HCT116 (cell line): Measurements from ENCODE around the gene TMEM60. TPM values are rescaled to one million over a fixed set of nuclear protein-coding genes. Genes with fewer than 3 reads are reported as not detected.

Source experiments
- ATAC-seq: fragments of 200-7000 bp; cut with Tn5 transposase; 2 replicates; pipeline ENCODE4 v1.9.1; 2020; ENCODE audit warnings: mild to moderate bottlenecking, moderate library complexity
- BruUV-seq: library from RNA; stranded (reverse); fragments of 400-500 nt; replicated peaks from 2 replicates; lab custom pipeline; 2021; lab: Mats Ljungman, UMichigan
- CTCF ChIA-PET: fragments of 300-600 bp; sonication (Branson Sonifier 250); formaldehyde crosslinking; loops from one replicate; lab custom pipeline; 2021; ENCODE audit warnings: antibody characterized with exemption; lab: Charles Lee
- POLR2A ChIA-PET: fragments of 300-600, 350-600 bp; sonication (Branson Sonifier 250); formaldehyde crosslinking; loops from one replicate; lab custom pipeline; 2021; ENCODE audit warnings: antibody characterized with exemption; lab: Charles Lee
- RAD21 ChIA-PET, 2 experiments: fragments of 300-600 bp; sonication (Branson Sonifier 250); formaldehyde crosslinking; loops; one replicate each; lab custom pipeline; 2023; ENCODE audit warnings: low total read pairs in 2 of 2; ENCODE audit not compliant: uncharacterized antibody in 2 of 2, unreplicated experiment in 2 of 2, low non-redundant PET in 1 of 2; lab: Charles Lee
- DNase-seq: peaks from one replicate; pipeline ENCODE4 v3.0.0-alpha.2; 2010; ENCODE audit warnings: low read depth, low spot score
- H2AFZ ChIP-seq: fragments of 200-600 bp; shearing (Covaris generic), sonication (generic); 2 replicates; pipeline ENCODE4 v1.6.1; 2017; ENCODE audit warnings: low read depth, mixed run types, mixed read lengths, antibody characterized with exemption, low read length; ENCODE audit not compliant: poor library complexity, severe bottlenecking
- H3K27ac ChIP-seq: 2 replicates; pipeline ENCODE4 v1.5.1; 2012; ENCODE audit warnings: low read depth, low read length
- H3K27me3 ChIP-seq: fragments of 200-600 bp; sonication (generic); 2 replicates; pipeline ENCODE4 v1.6.1; 2016; ENCODE audit warnings: mixed run types, low read length, mixed read lengths; ENCODE audit not compliant: insufficient read depth
- H3K36me3 ChIP-seq, 2 experiments: fragments of 200-500 bp in 1 of 2; fragments of 200-600 bp in 1 of 2; sonication (Bioruptor generic) in 1 of 2; sonication (generic) in 1 of 2; 2 replicates each; pipeline versions ENCODE4 v1.5.1 to v1.6.1; 2014 to 2016; ENCODE audit warnings: low read length in 2 of 2, inconsistent platforms in 1 of 2, mixed read lengths in 1 of 2, mixed run types in 1 of 2; ENCODE audit not compliant: insufficient read depth in 2 of 2, control insufficient read depth in 1 of 2
- H3K4me1 ChIP-seq, 2 experiments: fragments of 200-600 bp in 1 of 2; sonication (generic) in 1 of 2; 2 replicates each; pipeline versions ENCODE4 v1.5.1 to v1.6.1; 2012 to 2017; ENCODE audit warnings: low read length in 2 of 2, inconsistent platforms in 1 of 2, mild to moderate bottlenecking in 1 of 2, mixed read lengths in 1 of 2, mixed run types in 1 of 2, moderate library complexity in 1 of 2; ENCODE audit not compliant: insufficient read depth in 2 of 2, control insufficient read depth in 1 of 2
- H3K4me2 ChIP-seq: fragments of 200-600 bp; sonication (generic); 2 replicates; pipeline ENCODE4 v1.6.1; 2017; ENCODE audit warnings: mixed run types, low read length, mixed read lengths
- H3K4me3 ChIP-seq, 2 experiments: fragments of 200-600 bp in 1 of 2; sonication (generic) in 1 of 2; replicated peaks in 1 of 2; 2 replicates each; pipeline ENCODE4 v1.5.1; 2011 to 2016; ENCODE audit warnings: low read length in 2 of 2, control low read depth in 1 of 2, low read depth in 1 of 2, mild to moderate bottlenecking in 1 of 2, mixed read lengths in 1 of 2, mixed run types in 1 of 2
- H3K79me2 ChIP-seq: fragments of 200-600 bp; sonication (generic); 2 replicates; pipeline ENCODE4 v1.6.1; 2017; ENCODE audit warnings: mild to moderate bottlenecking, mixed run types, low read length, moderate library complexity, mixed read lengths; ENCODE audit not compliant: insufficient read depth
- H3K9ac ChIP-seq: fragments of 200-600 bp; sonication (generic); 2 replicates; pipeline ENCODE4 v1.6.1; 2016; ENCODE audit warnings: low read length, mixed read lengths
- H3K9me2 ChIP-seq: fragments of 200-600 bp; sonication (generic), shearing (Covaris generic); 2 replicates; pipeline ENCODE4 v1.6.1; 2017; ENCODE audit warnings: mixed run types, mild to moderate bottlenecking, moderate library complexity; ENCODE audit not compliant: insufficient read depth
- H3K9me3 ChIP-seq, 2 experiments: fragments of 200-500 bp in 1 of 2; fragments of 200-600 bp in 1 of 2; sonication (Bioruptor generic) in 1 of 2; sonication (generic) in 1 of 2; 2 replicates each; pipeline ENCODE4 v1.6.1; 2014 to 2017; ENCODE audit warnings: low read length in 2 of 2, mixed read lengths in 2 of 2, inconsistent platforms in 1 of 2, low read depth in 1 of 2, mild to moderate bottlenecking in 1 of 2, mixed run types in 1 of 2, moderate library complexity in 1 of 2; ENCODE audit not compliant: control insufficient read depth in 1 of 2, insufficient read depth in 1 of 2
- H4K20me1 ChIP-seq: fragments of 200-600 bp; sonication (generic), shearing (Covaris generic); 2 replicates; pipeline ENCODE4 v1.6.1; 2017; ENCODE audit warnings: mixed run types, mild to moderate bottlenecking, moderate library complexity; ENCODE audit not compliant: insufficient read depth
- EGR1 ChIP-seq: IDR thresholded peaks from 2 replicates; pipeline ENCODE4 v1.6.1; 2012; ENCODE audit warnings: low read depth
- EZH2phosphoT487 ChIP-seq: fragments of 200-600 bp; IDR thresholded peaks from 2 replicates; pipeline ENCODE4 v1.6.1; 2018; ENCODE audit warnings: antibody characterized with exemption, borderline replicate concordance
- FOSL1 ChIP-seq: IDR thresholded peaks from 2 replicates; pipeline ENCODE4 v1.6.1; 2012; ENCODE audit warnings: low read depth
- JUND ChIP-seq: IDR thresholded peaks from 2 replicates; pipeline ENCODE4 v1.6.1; 2012
- POLR2A ChIP-seq: IDR thresholded peaks from 2 replicates; pipeline ENCODE4 v1.7.0; 2011; ENCODE audit warnings: borderline replicate concordance; ENCODE audit not compliant: insufficient read depth, insufficient read length; ENCODE audit errors: extremely low read depth
- POLR2AphosphoS5 ChIP-seq: IDR thresholded peaks from 2 replicates; pipeline ENCODE4 v1.6.1; 2011; ENCODE audit warnings: mild to moderate bottlenecking, low read depth, low read length, moderate library complexity
- RAD21 ChIP-seq: IDR thresholded peaks from 2 replicates; pipeline ENCODE4 v1.6.1; 2012; ENCODE audit warnings: low read depth, mild to moderate bottlenecking
- SIN3A ChIP-seq: IDR thresholded peaks from 2 replicates; pipeline ENCODE4 v1.6.1; 2012; ENCODE audit warnings: low read depth
- SP1 ChIP-seq: IDR thresholded peaks from 2 replicates; pipeline ENCODE4 v1.6.1; 2012; ENCODE audit warnings: low read depth
- SRF ChIP-seq: IDR thresholded peaks from 2 replicates; pipeline ENCODE4 v1.6.1; 2012; ENCODE audit warnings: low read depth
- TCF7L2 ChIP-seq: IDR thresholded peaks from 2 replicates; pipeline ENCODE4 v1.7.0; 2011; ENCODE audit warnings: borderline replicate concordance, inconsistent platforms; ENCODE audit not compliant: insufficient read depth, insufficient read length; ENCODE audit errors: extremely low read depth
- ZFX ChIP-seq: fragments of 450-650 bp; IDR thresholded peaks from 2 replicates; pipeline ENCODE4 v1.6.1; 2017
- ZNF274 ChIP-seq: fragments of 200-500 bp; sonication (Bioruptor generic); IDR thresholded peaks from 2 replicates; pipeline ENCODE4 v1.6.1; 2014; ENCODE audit warnings: mild to moderate bottlenecking, low read depth, low read length, inconsistent platforms
- intact Hi-C: fragments of 100-400 bp; cut with micrococcal nuclease; formaldehyde crosslinking; loops from 2 replicates; pipeline ENCODE4 v1.10.0; 2022
- total RNA-seq: library from RNA; stranded (reverse); gene quantifications from one replicate; pipeline ENCODE4 v1.2.1, GENCODE V29; 2021; ENCODE audit not compliant: unreplicated experiment
- TF ChIP-seq, protein P1 (sequence below): IDR thresholded peaks from 2 replicates; pipeline ENCODE4 v1.6.1; 2012
- TF ChIP-seq, protein P2 (sequence below): IDR thresholded peaks from 2 replicates; pipeline ENCODE4 v1.6.1; 2011; ENCODE audit warnings: mild to moderate bottlenecking, low read length, moderate library complexity; ENCODE audit not compliant: insufficient replicate concordance; ENCODE audit errors: extremely low read depth
- TF ChIP-seq, protein P3 (sequence below): IDR thresholded peaks from 2 replicates; pipeline ENCODE4 v1.6.1; 2012; ENCODE audit warnings: low read depth

TMEM60 gene
- total RNA-seq, 1 experiment from 2014 or later, result 10.3 TPM

DNA sequence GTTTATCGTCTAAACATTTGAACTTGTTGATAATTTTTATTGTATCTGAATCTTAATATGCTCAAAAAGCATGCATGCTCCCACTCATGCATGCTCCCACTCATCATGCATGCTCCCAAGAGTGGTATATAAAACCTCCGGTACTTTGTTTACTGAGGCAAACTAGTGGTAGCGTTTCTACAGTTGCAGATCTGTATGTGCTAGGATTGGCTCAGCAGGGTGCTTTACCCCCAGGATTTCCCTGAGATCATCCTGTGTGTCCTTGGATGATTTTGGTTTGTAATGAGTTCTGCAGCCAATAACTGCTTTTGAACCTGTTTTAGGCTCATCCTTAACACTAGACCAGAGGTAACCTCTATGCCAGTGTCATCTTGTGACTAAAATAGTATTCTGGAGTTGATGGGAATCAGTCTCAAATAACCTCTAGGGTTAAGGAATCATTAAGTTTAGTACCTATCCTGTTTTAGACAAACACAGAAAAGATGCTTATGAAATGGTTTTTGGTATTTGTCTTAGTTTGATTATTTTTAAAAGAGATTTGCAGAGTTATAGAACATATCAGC lies 40.8 kb upstream of the TMEM60 start:
- no peak overlapping the region for H3K4me3 ChIP-seq
- no peak for DNase-seq
- H3K4me1 ChIP-seq, result peaks cover 13 to 15% of the 10 kb centered on the region in 2 experiments
- no TSS peak for BruUV-seq
- ChIA-PET CTCF (interaction anchor here (0.6 kb wide), 1 partner anchor 187 kb away, joined by 3 read pairs; no protein-coding TSS in a partner anchor), RAD21 (no interaction called here), POLR2A (no interaction called here)
- H3K79me2 ChIP-seq, result peaks cover 11% of the 10 kb centered on the region
- no peaks in the 10 kb centered on the region for H3K27me3 ChIP-seq
- H3K9me2 ChIP-seq, result no peaks in the 10 kb centered on the region
- H3K9ac ChIP-seq, result no peak overlapping the region
- H2AFZ ChIP-seq, result no peak overlapping the region
- H3K9me3 ChIP-seq, result no peaks in the 10 kb centered on the region
- ATAC-seq, result no peak
- H3K4me2 ChIP-seq, result no peak overlapping the region
- intact Hi-C loops, result no loop called here
- H3K36me3 ChIP-seq, result no peaks in the 10 kb centered on the region
- H3K27ac ChIP-seq, result no peak overlapping the region
- H4K20me1 ChIP-seq, result peaks cover 3% of the 10 kb centered on the region; the same call in 1 of the 2 replicates
- TF ChIP-seq RAD21, result no peak
- TF ChIP-seq POLR2AphosphoS5, result no peak
- no peak for TF ChIP-seq TCF7L2
- TF ChIP-seq EZH2phosphoT487, result no peak
- no peak for TF ChIP-seq FOSL1
- TF ChIP-seq SRF, result no peak
- TF ChIP-seq EGR1, result no peak
- TF ChIP-seq POLR2A, result no peak
- TF ChIP-seq ZFX, result no peak
- no peak for TF ChIP-seq JUND

DNA sequence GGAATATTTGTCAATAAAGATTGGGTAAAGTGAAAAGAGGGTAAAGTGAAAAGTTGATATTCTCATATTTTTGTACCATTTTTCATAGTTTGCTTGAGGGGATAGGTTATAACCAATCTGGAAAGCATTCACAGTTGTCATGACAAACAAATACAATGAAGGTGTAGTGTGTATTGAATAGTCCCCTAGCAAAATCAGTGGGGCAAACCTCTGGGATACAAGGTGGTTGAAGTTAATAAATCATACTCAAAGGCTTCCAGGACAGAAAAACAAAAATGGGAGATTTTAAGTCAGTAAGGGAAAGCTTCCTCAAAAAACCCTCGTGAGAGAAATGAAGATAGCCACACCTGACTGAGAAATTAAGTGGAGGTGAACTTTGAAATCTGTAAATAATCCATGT lies 39.7 kb upstream of the TMEM60 start:
- peaks cover 11% of the 10 kb centered on the region for H3K79me2 ChIP-seq
- no TSS peak for BruUV-seq
- CTCF ChIA-PET, result no interaction called here
- RAD21 ChIA-PET, result no interaction called here
- no peaks in the 10 kb centered on the region for H3K9me2 ChIP-seq
- peaks cover 13 to 18% of the 10 kb centered on the region in 2 experiments for H3K4me1 ChIP-seq
- H3K9me3 ChIP-seq, result no peaks in the 10 kb centered on the region
- H3K27me3 ChIP-seq, result no peaks in the 10 kb centered on the region
- H3K36me3 ChIP-seq, result no peaks in the 10 kb centered on the region
- POLR2A ChIA-PET, result no interaction called here
- DNase-seq, result no peak
- no peak overlapping the region for H3K4me2 ChIP-seq
- H3K4me3 ChIP-seq, result no peak overlapping the region
- H3K9ac ChIP-seq, result no peak overlapping the region
- intact Hi-C loops, result no loop called here
- H3K27ac ChIP-seq, result no peak overlapping the region
- H4K20me1 ChIP-seq, result peaks cover 3% of the 10 kb centered on the region; the same call in 1 of the 2 replicates
- no peak overlapping the region for H2AFZ ChIP-seq
- no peak for ATAC-seq
- TF ChIP-seq, protein P1, sequence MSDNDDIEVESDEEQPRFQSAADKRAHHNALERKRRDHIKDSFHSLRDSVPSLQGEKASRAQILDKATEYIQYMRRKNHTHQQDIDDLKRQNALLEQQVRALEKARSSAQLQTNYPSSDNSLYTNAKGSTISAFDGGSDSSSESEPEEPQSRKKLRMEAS, result no peak
- no peak for TF ChIP-seq ZNF274
- TF ChIP-seq SIN3A, result no peak
- TF ChIP-seq EZH2phosphoT487, result no peak
- TF ChIP-seq, protein P2, sequence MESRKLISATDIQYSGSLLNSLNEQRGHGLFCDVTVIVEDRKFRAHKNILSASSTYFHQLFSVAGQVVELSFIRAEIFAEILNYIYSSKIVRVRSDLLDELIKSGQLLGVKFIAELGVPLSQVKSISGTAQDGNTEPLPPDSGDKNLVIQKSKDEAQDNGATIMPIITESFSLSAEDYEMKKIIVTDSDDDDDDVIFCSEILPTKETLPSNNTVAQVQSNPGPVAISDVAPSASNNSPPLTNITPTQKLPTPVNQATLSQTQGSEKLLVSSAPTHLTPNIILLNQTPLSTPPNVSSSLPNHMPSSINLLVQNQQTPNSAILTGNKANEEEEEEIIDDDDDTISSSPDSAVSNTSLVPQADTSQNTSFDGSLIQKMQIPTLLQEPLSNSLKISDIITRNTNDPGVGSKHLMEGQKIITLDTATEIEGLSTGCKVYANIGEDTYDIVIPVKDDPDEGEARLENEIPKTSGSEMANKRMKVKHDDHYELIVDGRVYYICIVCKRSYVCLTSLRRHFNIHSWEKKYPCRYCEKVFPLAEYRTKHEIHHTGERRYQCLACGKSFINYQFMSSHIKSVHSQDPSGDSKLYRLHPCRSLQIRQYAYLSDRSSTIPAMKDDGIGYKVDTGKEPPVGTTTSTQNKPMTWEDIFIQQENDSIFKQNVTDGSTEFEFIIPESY, result no peak
- TF ChIP-seq, protein P3, sequence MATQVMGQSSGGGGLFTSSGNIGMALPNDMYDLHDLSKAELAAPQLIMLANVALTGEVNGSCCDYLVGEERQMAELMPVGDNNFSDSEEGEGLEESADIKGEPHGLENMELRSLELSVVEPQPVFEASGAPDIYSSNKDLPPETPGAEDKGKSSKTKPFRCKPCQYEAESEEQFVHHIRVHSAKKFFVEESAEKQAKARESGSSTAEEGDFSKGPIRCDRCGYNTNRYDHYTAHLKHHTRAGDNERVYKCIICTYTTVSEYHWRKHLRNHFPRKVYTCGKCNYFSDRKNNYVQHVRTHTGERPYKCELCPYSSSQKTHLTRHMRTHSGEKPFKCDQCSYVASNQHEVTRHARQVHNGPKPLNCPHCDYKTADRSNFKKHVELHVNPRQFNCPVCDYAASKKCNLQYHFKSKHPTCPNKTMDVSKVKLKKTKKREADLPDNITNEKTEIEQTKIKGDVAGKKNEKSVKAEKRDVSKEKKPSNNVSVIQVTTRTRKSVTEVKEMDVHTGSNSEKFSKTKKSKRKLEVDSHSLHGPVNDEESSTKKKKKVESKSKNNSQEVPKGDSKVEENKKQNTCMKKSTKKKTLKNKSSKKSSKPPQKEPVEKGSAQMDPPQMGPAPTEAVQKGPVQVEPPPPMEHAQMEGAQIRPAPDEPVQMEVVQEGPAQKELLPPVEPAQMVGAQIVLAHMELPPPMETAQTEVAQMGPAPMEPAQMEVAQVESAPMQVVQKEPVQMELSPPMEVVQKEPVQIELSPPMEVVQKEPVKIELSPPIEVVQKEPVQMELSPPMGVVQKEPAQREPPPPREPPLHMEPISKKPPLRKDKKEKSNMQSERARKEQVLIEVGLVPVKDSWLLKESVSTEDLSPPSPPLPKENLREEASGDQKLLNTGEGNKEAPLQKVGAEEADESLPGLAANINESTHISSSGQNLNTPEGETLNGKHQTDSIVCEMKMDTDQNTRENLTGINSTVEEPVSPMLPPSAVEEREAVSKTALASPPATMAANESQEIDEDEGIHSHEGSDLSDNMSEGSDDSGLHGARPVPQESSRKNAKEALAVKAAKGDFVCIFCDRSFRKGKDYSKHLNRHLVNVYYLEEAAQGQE, result no peak
- no peak for TF ChIP-seq TCF7L2
- no peak for TF ChIP-seq POLR2A
- TF ChIP-seq SP1, result no peak
